ENCODE results near the gene RFX7.

DNA sequence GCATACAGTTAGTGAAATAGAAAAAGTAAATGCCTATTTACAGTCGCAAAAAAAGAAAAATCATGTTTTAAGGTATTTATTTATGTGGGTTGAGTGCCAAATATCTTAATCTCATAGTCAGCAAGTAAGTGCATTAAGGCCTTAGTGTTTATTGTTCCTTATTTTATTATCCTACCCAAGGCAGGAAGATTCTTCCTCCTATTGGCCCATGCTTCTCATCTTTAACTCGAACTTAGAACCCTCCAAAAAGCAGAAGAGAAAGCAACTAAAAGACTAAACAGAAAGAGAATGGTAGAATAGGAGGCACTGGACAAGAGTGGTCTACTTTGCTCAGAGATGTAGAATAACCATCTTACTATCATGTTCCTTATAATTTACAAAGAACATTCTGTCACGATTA is 7.5 kb downstream of the RFX7 start:
- TF ChIP-seq POLR2A (IDR thresholded peaks at IDR 0.05), result no peak
- TF ChIP-seq, protein P1, sequence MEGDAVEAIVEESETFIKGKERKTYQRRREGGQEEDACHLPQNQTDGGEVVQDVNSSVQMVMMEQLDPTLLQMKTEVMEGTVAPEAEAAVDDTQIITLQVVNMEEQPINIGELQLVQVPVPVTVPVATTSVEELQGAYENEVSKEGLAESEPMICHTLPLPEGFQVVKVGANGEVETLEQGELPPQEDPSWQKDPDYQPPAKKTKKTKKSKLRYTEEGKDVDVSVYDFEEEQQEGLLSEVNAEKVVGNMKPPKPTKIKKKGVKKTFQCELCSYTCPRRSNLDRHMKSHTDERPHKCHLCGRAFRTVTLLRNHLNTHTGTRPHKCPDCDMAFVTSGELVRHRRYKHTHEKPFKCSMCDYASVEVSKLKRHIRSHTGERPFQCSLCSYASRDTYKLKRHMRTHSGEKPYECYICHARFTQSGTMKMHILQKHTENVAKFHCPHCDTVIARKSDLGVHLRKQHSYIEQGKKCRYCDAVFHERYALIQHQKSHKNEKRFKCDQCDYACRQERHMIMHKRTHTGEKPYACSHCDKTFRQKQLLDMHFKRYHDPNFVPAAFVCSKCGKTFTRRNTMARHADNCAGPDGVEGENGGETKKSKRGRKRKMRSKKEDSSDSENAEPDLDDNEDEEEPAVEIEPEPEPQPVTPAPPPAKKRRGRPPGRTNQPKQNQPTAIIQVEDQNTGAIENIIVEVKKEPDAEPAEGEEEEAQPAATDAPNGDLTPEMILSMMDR (IDR thresholded peaks at IDR 0.05), result no peak
